Activated T-helper 1 cell treated with anti-CD3 and anti-CD28 coated beads, Interleukin-12 subunit alpha, Interleukin-12 subunit beta, Interleukin-2, Interleukin-4 antibody, amounts not matched to agents 30 ng/mL and 10 ng/mL and 1 ng/mL, durations not matched to agents 14 hours and 24 hours and 36 hours (primary cell): Measurements from ENCODE around the gene ARID2. TPM values are rescaled to one million over a fixed set of nuclear protein-coding genes. Genes with fewer than 3 reads are reported as not detected.

Source experiments
- DNase-seq: peaks from one replicate; pipeline ENCODE4 v3.0.0; 2021; ENCODE audit warnings: low spot score
- H3K27ac Mint-ChIP-seq: one replicate; pipeline ENCODE4 v1.8.0; 2021; ENCODE audit warnings: mild to moderate bottlenecking, mixed read lengths
- H3K27me3 Mint-ChIP-seq: one replicate; pipeline ENCODE4 v1.8.0; 2022; ENCODE audit warnings: mild to moderate bottlenecking, moderate library complexity, mixed read lengths; ENCODE audit not compliant: insufficient read depth
- H3K36me3 Mint-ChIP-seq: one replicate; pipeline ENCODE4 v1.8.0; 2021; ENCODE audit warnings: low read depth, mixed read lengths
- H3K4me1 Mint-ChIP-seq: one replicate; pipeline ENCODE4 v1.8.0; 2021; ENCODE audit warnings: low read depth, mixed read lengths
- H3K4me3 Mint-ChIP-seq: one replicate; pipeline ENCODE4 v1.8.0; 2021; ENCODE audit warnings: mild to moderate bottlenecking, moderate library complexity, mixed read lengths
- H3K9me3 Mint-ChIP-seq: one replicate; pipeline ENCODE4 v1.8.0; 2021; ENCODE audit warnings: mixed read lengths
- intact Hi-C: fragments of 100-400 bp; cut with micrococcal nuclease; formaldehyde crosslinking; loops from one replicate; pipeline ENCODE4 v1.15.1; 2024
- total RNA-seq: library from RNA; stranded (reverse); gene quantifications from 2 replicates; pipeline ENCODE4 v1.2.3, GENCODE V29; 2022

ARID2 gene
- total RNA-seq, 1 donor from 2014 or later = 43.2 TPM

GRCh38 chr12:45743247-45743646 is 13.7 kb downstream of the ARID2 start:
- no peak overlapping the region for H3K27ac Mint-ChIP-seq
- no peak for DNase-seq
- no peaks in the 10 kb centered on the region for H3K9me3 Mint-ChIP-seq
- intact Hi-C loops = no loop called here
- H3K27me3 Mint-ChIP-seq = no peaks in the 10 kb centered on the region
- H3K4me3 Mint-ChIP-seq = no peak overlapping the region
- peaks cover 16% of the 10 kb centered on the region for H3K36me3 Mint-ChIP-seq
- H3K4me1 Mint-ChIP-seq = peaks cover 35% of the 10 kb centered on the region

- Mint-ChIP-seq H3K27me3 (no peaks in the 10 kb centered on the region), H3K4me1 (peaks cover 43% of the 10 kb centered on the region), H3K9me3 (no peaks in the 10 kb centered on the region), H3K4me3 (no peak overlapping the region), H3K36me3 (peaks cover 27% of the 10 kb centered on the region), H3K27ac (no peak overlapping the region)
- intact Hi-C loops = loop anchor here (1.0 to 2.0 kb wide), 2 partner anchors 15 to 203 kb away; no protein-coding TSS in a partner anchor
- DNase-seq = no peak
Observed at GRCh38 chr12:45745861-45746277, 16.4 kb downstream of the ARID2 start.

GRCh38 chr12:45756666-45757065 is 27.2 kb downstream of the ARID2 start:
- Mint-ChIP-seq H3K9me3 (no peaks in the 10 kb centered on the region), H3K36me3 (peaks cover 24% of the 10 kb centered on the region), H3K27me3 (no peaks in the 10 kb centered on the region), H3K27ac (no peak overlapping the region), H3K4me1 (peaks cover 18% of the 10 kb centered on the region), H3K4me3 (no peak overlapping the region)
- DNase-seq = no peak
- intact Hi-C loops = no loop called here

- Mint-ChIP-seq H3K27ac (no peak overlapping the region), H3K9me3 (no peaks in the 10 kb centered on the region), H3K4me1 (peaks cover 18% of the 10 kb centered on the region), H3K36me3 (peaks cover 23% of the 10 kb centered on the region), H3K4me3 (no peak overlapping the region), H3K27me3 (no peaks in the 10 kb centered on the region)
- no peak for DNase-seq
- intact Hi-C loops = no loop called here
Observed at GRCh38 chr12:45757172-45757571, 27.7 kb downstream of the ARID2 start.

GRCh38 chr12:45760333-45760732 is 30.8 kb downstream of the ARID2 start:
- H3K36me3 Mint-ChIP-seq = peaks cover 12% of the 10 kb centered on the region
- H3K4me3 Mint-ChIP-seq = no peak overlapping the region
- no peak for DNase-seq
- no peaks in the 10 kb centered on the region for H3K27me3 Mint-ChIP-seq
- peaks cover 8% of the 10 kb centered on the region for H3K4me1 Mint-ChIP-seq
- no peaks in the 10 kb centered on the region for H3K9me3 Mint-ChIP-seq
- no peak overlapping the region for H3K27ac Mint-ChIP-seq
- intact Hi-C loops = no loop called here

- H3K36me3 Mint-ChIP-seq = peaks cover 9% of the 10 kb centered on the region
- H3K27me3 Mint-ChIP-seq = no peaks in the 10 kb centered on the region
- H3K9me3 Mint-ChIP-seq = no peaks in the 10 kb centered on the region
- H3K4me3 Mint-ChIP-seq = no peak overlapping the region
- no peak overlapping the region for H3K27ac Mint-ChIP-seq
- peaks cover 7% of the 10 kb centered on the region for H3K4me1 Mint-ChIP-seq
- intact Hi-C loops = no loop called here
- DNase-seq = no peak
Observed at GRCh38 chr12:45762185-45763110, 32.9 kb downstream of the ARID2 start.

- Mint-ChIP-seq H3K36me3 (peaks cover 18% of the 10 kb centered on the region), H3K27me3 (no peaks in the 10 kb centered on the region), H3K27ac (no peak overlapping the region), H3K9me3 (peaks cover 3% of the 10 kb centered on the region), H3K4me1 (peaks cover 12% of the 10 kb centered on the region), H3K4me3 (no peak overlapping the region)
- intact Hi-C loops = no loop called here
- no peak for DNase-seq
Observed at GRCh38 chr12:45763381-45763780, 33.9 kb downstream of the ARID2 start.

- Mint-ChIP-seq H3K4me3 (no peak overlapping the region), H3K4me1 (peaks cover 18% of the 10 kb centered on the region), H3K36me3 (peaks cover 32% of the 10 kb centered on the region), H3K27me3 (no peaks in the 10 kb centered on the region), H3K27ac (peak overlapping the region; percentile 64), H3K9me3 (peaks cover 15% of the 10 kb centered on the region)
- no peak for DNase-seq
- intact Hi-C loops = no loop called here
Observed at GRCh38 chr12:45768194-45768593, 38.7 kb downstream of the ARID2 start.

GRCh38 chr12:45773747-45774146 is 44.2 kb downstream of the ARID2 start:
- peaks cover 14% of the 10 kb centered on the region for H3K4me1 Mint-ChIP-seq
- H3K4me3 Mint-ChIP-seq = no peak overlapping the region
- intact Hi-C loops = no loop called here
- no peak overlapping the region for H3K27ac Mint-ChIP-seq
- H3K27me3 Mint-ChIP-seq = no peaks in the 10 kb centered on the region
- no peak for DNase-seq
- H3K36me3 Mint-ChIP-seq = peaks cover 15% of the 10 kb centered on the region
- H3K9me3 Mint-ChIP-seq = peaks cover 8% of the 10 kb centered on the region

- Mint-ChIP-seq H3K4me3 (no peak overlapping the region), H3K27me3 (no peaks in the 10 kb centered on the region), H3K4me1 (peaks cover 14% of the 10 kb centered on the region), H3K36me3 (peaks cover 8% of the 10 kb centered on the region), H3K9me3 (peaks cover under 1% of the 10 kb centered on the region), H3K27ac (no peak overlapping the region)
- DNase-seq = no peak
- intact Hi-C loops = no loop called here
Observed at GRCh38 chr12:45774508-45775162, 45.1 kb downstream of the ARID2 start.

GRCh38 chr12:45775465-45775864 is 46.0 kb downstream of the ARID2 start:
- intact Hi-C loops = no loop called here
- peaks cover 14% of the 10 kb centered on the region for H3K4me1 Mint-ChIP-seq
- H3K27ac Mint-ChIP-seq = no peak overlapping the region
- H3K9me3 Mint-ChIP-seq = no peaks in the 10 kb centered on the region
- H3K36me3 Mint-ChIP-seq = peaks cover 4% of the 10 kb centered on the region
- DNase-seq = no peak
- H3K27me3 Mint-ChIP-seq = no peaks in the 10 kb centered on the region
- no peak overlapping the region for H3K4me3 Mint-ChIP-seq

GRCh38 chr12:45775964-45776363 is 46.5 kb downstream of the ARID2 start:
- H3K4me3 Mint-ChIP-seq = no peak overlapping the region
- intact Hi-C loops = no loop called here
- H3K27me3 Mint-ChIP-seq = no peaks in the 10 kb centered on the region
- H3K4me1 Mint-ChIP-seq = peaks cover 14% of the 10 kb centered on the region
- DNase-seq = no peak
- no peak overlapping the region for H3K27ac Mint-ChIP-seq
- no peaks in the 10 kb centered on the region for H3K9me3 Mint-ChIP-seq
- H3K36me3 Mint-ChIP-seq = peaks cover 2% of the 10 kb centered on the region

- H3K36me3 Mint-ChIP-seq = peaks cover 2% of the 10 kb centered on the region
- no peak overlapping the region for H3K27ac Mint-ChIP-seq
- intact Hi-C loops = no loop called here
- H3K9me3 Mint-ChIP-seq = no peaks in the 10 kb centered on the region
- no peak overlapping the region for H3K4me3 Mint-ChIP-seq
- H3K27me3 Mint-ChIP-seq = no peaks in the 10 kb centered on the region
- no peak for DNase-seq
- no peaks in the 10 kb centered on the region for H3K4me1 Mint-ChIP-seq
Observed at GRCh38 chr12:45779936-45780335, 50.4 kb downstream of the ARID2 start.
